Measurements from ENCODE around the gene DCAF7.

The DCAF7 gene

DNA sequence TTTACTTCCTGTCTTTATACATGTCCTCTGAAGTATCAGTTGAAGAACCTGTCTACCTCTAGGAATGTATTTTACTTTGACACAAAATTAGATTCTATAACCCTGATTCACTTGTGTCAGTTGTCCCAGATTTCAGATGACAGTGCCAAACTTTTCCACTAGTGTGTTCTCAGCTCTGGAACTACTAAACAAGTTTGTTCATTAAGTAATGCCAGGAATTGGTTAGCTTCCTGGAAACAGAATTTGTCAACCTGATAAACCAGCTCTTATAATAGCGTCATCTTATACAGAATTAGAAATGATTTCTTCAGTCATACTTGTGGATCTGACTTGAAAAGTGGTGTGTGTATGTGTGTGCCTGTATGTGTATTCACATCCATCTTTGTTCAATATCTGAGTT is 79.3 kb downstream of the DCAF7 start:
- no peak overlapping the region for H3K4me3 ChIP-seq (replicated peaks in 1 of 2; ENCODE audit: low read depth in 2 of 2, low read length in 2 of 2)
- TF ChIP-seq, protein P1, sequence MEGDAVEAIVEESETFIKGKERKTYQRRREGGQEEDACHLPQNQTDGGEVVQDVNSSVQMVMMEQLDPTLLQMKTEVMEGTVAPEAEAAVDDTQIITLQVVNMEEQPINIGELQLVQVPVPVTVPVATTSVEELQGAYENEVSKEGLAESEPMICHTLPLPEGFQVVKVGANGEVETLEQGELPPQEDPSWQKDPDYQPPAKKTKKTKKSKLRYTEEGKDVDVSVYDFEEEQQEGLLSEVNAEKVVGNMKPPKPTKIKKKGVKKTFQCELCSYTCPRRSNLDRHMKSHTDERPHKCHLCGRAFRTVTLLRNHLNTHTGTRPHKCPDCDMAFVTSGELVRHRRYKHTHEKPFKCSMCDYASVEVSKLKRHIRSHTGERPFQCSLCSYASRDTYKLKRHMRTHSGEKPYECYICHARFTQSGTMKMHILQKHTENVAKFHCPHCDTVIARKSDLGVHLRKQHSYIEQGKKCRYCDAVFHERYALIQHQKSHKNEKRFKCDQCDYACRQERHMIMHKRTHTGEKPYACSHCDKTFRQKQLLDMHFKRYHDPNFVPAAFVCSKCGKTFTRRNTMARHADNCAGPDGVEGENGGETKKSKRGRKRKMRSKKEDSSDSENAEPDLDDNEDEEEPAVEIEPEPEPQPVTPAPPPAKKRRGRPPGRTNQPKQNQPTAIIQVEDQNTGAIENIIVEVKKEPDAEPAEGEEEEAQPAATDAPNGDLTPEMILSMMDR (IDR thresholded peaks at IDR 0.05; ENCODE audit: low read depth, low read length): no peak
- peak in 1 of 2 donors; percentile 43 for DNase-seq (ENCODE audit: low read depth in 2 of 2)

DNA sequence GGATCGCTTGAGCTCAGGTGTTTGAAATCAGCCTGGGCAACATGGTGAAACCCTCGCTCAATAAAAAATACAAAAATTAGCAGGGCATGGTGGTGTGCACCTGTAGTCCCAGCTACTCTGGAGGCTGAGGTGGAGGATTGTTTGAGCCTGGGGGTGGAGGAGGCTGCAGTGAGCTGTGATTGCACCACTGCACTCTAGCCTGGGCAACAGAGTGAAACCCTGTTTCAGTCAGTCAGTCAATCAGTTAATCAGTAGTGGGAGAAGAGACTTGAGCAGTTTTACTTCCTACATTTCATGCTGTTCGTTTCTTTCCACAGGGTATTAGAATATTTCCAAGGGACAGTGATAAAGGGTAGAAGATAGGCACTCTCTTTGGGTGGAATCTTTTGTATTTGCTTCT is 80.8 kb downstream of the DCAF7 start:
- H3K4me3 ChIP-seq (replicated peaks in 1 of 2; ENCODE audit: low read depth in 2 of 2, low read length in 2 of 2): no peak overlapping the region
- TF ChIP-seq, protein P1 (IDR thresholded peaks at IDR 0.05; ENCODE audit: low read depth, low read length): no peak
- no peak for DNase-seq (ENCODE audit: low read depth in 2 of 2)

DNA sequence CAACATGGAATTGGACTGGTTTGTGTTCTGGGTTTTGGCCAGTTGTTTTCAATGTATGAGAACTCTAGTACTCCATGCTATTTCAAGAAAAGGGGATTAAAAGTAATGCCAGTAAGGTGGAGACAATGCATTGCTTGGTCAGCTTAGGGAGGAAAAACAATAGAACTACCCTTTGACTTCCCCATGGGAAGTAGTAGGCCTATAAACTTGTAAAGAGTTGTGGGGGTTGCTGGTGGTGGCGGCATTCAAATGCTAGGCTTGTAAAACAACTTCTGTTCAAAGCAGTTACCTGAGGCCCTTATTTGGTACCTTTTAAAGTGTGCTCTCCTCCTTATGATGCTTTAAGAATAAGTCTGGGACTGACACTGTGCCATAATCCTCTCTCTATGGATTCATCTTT is 81.3 kb downstream of the DCAF7 start:
- DNase-seq (ENCODE audit: low read depth in 2 of 2): no peak
- TF ChIP-seq, protein P1 (IDR thresholded peaks at IDR 0.05; ENCODE audit: low read depth, low read length): no peak
- H3K4me3 ChIP-seq (replicated peaks in 1 of 2; ENCODE audit: low read depth in 2 of 2, low read length in 2 of 2): no peak overlapping the region

DNA sequence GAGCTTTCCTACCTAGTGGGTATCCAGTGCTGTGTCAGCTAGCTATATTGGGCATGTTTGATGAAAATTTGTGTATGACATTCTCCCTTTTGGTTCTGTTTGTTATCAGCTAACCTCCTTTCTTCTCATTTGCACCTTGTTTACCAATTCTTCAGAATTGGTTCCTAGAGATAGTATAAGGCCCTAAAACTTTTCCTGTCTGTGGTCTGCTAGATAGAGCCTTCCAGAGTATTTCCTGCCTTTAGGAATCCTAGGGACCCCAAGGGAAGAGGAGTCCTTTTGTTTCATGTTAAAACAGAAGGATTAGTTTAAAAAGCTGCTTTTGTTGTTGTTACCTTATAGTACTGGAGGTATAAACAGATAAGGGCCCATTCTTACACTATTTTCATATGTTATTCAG is 83.5 kb downstream of the DCAF7 start:
- TF ChIP-seq, protein P1 (IDR thresholded peaks at IDR 0.05; ENCODE audit: low read depth, low read length): no peak
- H3K4me3 ChIP-seq (replicated peaks in 1 of 2; ENCODE audit: low read depth in 2 of 2, low read length in 2 of 2): no peak overlapping the region
- no peak for DNase-seq (ENCODE audit: low read depth in 2 of 2)

DNA sequence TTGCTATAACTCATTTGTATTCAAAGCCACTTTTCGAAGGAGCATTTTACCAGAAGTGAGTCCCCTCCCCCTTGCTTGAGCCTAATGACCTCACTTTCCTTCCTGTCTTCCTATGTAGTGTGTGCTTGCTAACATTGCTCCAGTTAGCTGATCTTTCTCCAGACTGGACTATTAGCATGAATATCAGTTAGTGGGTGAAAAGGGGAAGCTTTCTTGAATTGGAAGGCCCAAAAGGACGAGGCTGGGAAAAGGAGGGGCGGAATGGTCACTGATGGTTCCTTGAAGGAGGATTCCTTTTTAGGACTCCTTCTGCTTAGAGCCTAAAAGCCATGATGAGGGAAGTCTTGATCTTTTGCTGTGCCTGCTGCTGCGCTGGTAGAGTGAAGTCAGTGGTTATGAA is 83.9 kb downstream of the DCAF7 start:
- H3K4me3 ChIP-seq (replicated peaks in 1 of 2; ENCODE audit: low read depth in 2 of 2, low read length in 2 of 2): no peak overlapping the region
- peak; percentile 32 to 52 for DNase-seq (ENCODE audit: low read depth in 2 of 2)
- TF ChIP-seq, protein P1 (IDR thresholded peaks at IDR 0.05; ENCODE audit: low read depth, low read length): no peak

DNA sequence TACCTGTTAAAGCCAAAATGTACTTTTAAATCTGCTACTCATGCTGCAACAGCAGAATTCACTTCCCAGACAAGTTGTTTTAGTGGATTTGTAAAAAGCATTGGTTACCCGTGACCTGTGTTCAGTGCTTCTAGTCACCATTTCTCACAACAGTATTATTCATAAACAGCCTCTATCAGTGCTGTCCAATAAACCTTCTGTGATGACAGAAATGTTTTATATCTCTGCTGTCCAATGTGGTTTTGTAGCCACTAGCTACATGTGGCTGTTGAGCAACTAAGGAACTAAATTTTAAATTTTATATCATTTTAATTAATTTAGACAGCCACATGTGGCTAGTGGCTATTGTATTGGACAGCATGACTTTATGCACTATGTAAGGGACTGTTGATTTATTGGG is 84.5 kb downstream of the DCAF7 start:
- DNase-seq (ENCODE audit: low read depth in 2 of 2): no peak
- H3K4me3 ChIP-seq (replicated peaks in 1 of 2; ENCODE audit: low read depth in 2 of 2, low read length in 2 of 2): no peak overlapping the region
- TF ChIP-seq, protein P1 (IDR thresholded peaks at IDR 0.05; ENCODE audit: low read depth, low read length): no peak

DNA sequence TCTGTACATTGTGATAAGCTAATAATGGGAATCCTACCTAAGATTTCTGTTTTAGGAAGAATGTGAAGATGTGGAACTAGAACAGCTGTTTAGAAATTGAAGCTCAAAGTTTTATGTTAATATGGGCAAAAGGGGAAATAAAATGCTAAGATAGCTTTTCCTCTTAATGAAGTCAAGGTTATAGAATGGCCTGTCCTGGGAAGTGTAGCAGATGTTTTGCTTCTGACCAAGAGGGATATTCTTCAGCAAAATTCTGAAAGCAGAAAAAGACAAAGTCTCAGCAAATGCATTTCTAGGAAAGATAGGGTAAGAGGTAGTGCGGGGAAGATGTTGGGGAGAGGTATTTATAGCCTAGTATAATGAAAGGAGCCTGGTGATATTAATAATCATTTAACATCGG is 85.0 kb downstream of the DCAF7 start:
- DNase-seq (ENCODE audit: low read depth in 2 of 2): no peak
- H3K4me3 ChIP-seq (replicated peaks in 1 of 2; ENCODE audit: low read depth in 2 of 2, low read length in 2 of 2): no peak overlapping the region
- TF ChIP-seq, protein P1 (IDR thresholded peaks at IDR 0.05; ENCODE audit: low read depth, low read length): no peak
